ENCODE data around the gene SMCP. TPM values are rescaled to one million over a fixed set of nuclear protein-coding genes. Genes with fewer than 3 reads are reported as not detected.

Gene SMCP
- total RNA-seq, 1 experiment from 2014 or later = not detected

DNA sequence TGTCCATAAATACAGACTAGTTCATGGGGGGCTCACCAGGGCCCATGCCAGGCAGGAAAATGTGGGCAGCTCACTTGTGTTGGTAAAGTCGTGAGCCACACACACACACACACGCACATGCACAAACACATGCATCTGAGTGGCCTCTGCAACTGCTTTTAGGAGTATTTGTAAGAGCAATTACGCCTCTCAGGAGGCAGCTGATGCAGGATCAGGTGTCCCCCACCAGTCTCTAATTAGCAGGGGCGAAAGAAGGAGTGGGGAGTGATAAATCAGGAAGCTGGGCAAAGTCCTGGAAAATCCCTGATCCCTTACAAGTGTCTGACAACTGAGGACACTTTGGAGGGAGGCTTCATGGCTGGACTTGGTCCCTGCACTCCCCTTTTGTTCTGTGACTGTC lies 24.5 kb downstream of the SMCP start:
- H3K36me3 ChIP-seq (ENCODE audit: control insufficient read depth, insufficient read depth, low read length) = no peaks in the 10 kb centered on the region
- H3K4me1 ChIP-seq = no peaks in the 10 kb centered on the region
- Mint-ChIP-seq H3K4me1 (ENCODE audit: low read depth, unreplicated experiment) (no peaks in the 10 kb centered on the region), H3K27me3 (ENCODE audit: insufficient read depth, unreplicated experiment) (peaks cover 31% of the 10 kb centered on the region), H3K27ac (ENCODE audit: unreplicated experiment) (no peak overlapping the region), H3K36me3 (ENCODE audit: insufficient read depth, unreplicated experiment) (no peaks in the 10 kb centered on the region), H3K4me3 (ENCODE audit: unreplicated experiment) (no peak overlapping the region), H3K9me3 (ENCODE audit: unreplicated experiment) (no peaks in the 10 kb centered on the region)
- POLR2A ChIA-PET = no interaction called here
- TF ChIP-seq, protein P1, sequence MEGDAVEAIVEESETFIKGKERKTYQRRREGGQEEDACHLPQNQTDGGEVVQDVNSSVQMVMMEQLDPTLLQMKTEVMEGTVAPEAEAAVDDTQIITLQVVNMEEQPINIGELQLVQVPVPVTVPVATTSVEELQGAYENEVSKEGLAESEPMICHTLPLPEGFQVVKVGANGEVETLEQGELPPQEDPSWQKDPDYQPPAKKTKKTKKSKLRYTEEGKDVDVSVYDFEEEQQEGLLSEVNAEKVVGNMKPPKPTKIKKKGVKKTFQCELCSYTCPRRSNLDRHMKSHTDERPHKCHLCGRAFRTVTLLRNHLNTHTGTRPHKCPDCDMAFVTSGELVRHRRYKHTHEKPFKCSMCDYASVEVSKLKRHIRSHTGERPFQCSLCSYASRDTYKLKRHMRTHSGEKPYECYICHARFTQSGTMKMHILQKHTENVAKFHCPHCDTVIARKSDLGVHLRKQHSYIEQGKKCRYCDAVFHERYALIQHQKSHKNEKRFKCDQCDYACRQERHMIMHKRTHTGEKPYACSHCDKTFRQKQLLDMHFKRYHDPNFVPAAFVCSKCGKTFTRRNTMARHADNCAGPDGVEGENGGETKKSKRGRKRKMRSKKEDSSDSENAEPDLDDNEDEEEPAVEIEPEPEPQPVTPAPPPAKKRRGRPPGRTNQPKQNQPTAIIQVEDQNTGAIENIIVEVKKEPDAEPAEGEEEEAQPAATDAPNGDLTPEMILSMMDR (IDR thresholded peaks at IDR 0.05; ENCODE audit: insufficient read depth in 1 of 2, low read depth in 1 of 2, low read length in 1 of 2, severe bottlenecking in 1 of 2, unreplicated experiment in 1 of 2) = no peak
- peaks cover 2% of the 10 kb centered on the region for H3K27me3 ChIP-seq (replicated peaks; ENCODE audit: control insufficient read depth, insufficient read depth, low read length)
- no peak for DNase-seq
- no peak overlapping the region for H3K4me3 ChIP-seq (ENCODE audit: low read depth, low read length)
- no TSS peak for BruUV-seq (replicated peaks)
- CTCF ChIA-PET = no interaction called here
- no peaks in the 10 kb centered on the region for H3K9me3 ChIP-seq
- intact Hi-C loops (cut with micrococcal nuclease; ENCODE audit: unreplicated experiment) = no loop called here

DNA sequence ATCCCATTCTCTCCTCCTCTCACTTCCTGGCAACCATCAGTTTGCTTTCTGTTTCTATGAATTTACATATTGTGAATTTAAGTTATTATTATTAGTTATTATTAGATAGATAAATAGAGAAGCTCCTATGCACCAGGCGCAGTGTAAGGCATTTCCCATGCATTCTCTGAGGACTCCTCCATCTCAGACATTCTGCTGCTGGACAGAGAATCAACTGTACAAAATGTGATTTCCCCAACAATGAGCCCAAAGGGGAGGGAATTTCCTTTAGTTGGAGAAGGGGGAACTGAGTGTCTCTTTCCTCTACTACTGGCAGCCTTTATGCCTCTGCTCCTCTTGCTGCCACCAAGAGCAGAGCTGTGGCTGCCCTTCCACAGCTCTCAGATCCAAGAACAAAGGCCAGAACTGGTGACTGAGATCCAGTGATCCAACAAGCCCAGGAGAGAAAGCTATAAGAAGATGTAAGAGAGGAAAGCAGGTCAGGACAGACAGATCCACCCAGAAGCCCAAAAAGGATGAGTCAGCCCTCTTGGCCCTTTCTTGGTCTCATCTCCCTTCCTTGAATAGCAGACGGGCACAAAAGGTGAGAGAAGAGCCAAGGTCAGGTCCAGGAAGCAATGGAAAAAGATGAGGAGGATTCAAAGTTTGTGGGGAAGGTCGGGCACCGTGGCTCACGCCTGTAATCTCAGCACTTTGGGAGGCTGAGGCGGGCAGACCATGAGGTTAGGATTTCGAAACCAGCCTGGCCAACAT lies 26.7 kb downstream of the SMCP start:
- Histone ChIP-seq H3K9me3 (no peaks in the 10 kb centered on the region), H3K27me3 (replicated peaks; ENCODE audit: control insufficient read depth, insufficient read depth, low read length) (peaks cover 2% of the 10 kb centered on the region), H3K4me3 (ENCODE audit: low read depth, low read length) (no peak overlapping the region), H3K4me1 (no peaks in the 10 kb centered on the region), H3K36me3 (ENCODE audit: control insufficient read depth, insufficient read depth, low read length) (no peaks in the 10 kb centered on the region)
- no TSS peak for BruUV-seq (replicated peaks)
- no peak for DNase-seq
- TF ChIP-seq, protein P1 (IDR thresholded peaks at IDR 0.05; ENCODE audit: insufficient read depth in 1 of 2, low read depth in 1 of 2, low read length in 1 of 2, severe bottlenecking in 1 of 2, unreplicated experiment in 1 of 2) = no peak
- Mint-ChIP-seq H3K27me3 (ENCODE audit: insufficient read depth, unreplicated experiment) (peaks cover 27% of the 10 kb centered on the region), H3K4me3 (ENCODE audit: unreplicated experiment) (no peak overlapping the region), H3K4me1 (ENCODE audit: low read depth, unreplicated experiment) (no peaks in the 10 kb centered on the region), H3K9me3 (ENCODE audit: unreplicated experiment) (no peaks in the 10 kb centered on the region), H3K36me3 (ENCODE audit: insufficient read depth, unreplicated experiment) (no peaks in the 10 kb centered on the region), H3K27ac (ENCODE audit: unreplicated experiment) (no peak overlapping the region)
- intact Hi-C loops (cut with micrococcal nuclease; ENCODE audit: unreplicated experiment) = no loop called here
- ChIA-PET CTCF (no interaction called here), POLR2A (no interaction called here)

DNA sequence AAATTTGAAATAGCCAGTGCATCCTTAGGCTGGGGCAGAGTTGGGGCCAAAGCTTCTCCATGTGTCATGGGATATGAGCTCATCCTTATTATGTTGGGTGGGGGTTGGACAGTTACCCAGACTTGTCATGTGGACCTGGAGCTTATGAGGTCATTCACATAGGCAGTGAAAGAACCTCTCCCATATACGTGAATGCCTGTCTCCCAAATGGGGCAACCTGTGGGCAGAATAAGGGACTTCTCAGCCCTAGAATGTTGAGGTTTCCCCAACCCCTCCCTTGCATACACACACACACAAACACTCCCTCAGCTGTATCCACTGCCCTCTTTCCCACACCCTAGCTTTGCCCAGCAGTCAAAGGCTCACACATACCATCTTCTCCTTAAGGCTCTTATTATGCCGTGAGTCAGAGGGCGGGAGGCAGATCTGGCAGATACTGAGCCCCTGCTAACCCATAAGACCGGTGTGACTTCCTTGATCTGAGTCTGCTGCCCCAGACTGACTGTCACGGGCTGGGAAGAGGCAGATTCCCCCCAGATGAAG lies 28.0 kb downstream of the SMCP start:
- no peaks in the 10 kb centered on the region for H3K9me3 Mint-ChIP-seq (ENCODE audit: unreplicated experiment)
- H3K36me3 Mint-ChIP-seq (ENCODE audit: insufficient read depth, unreplicated experiment) = no peaks in the 10 kb centered on the region
- intact Hi-C loops (cut with micrococcal nuclease; ENCODE audit: unreplicated experiment) = no loop called here
- H3K27ac Mint-ChIP-seq (ENCODE audit: unreplicated experiment) = no peak overlapping the region
- H3K9me3 ChIP-seq = no peaks in the 10 kb centered on the region
- POLR2A ChIA-PET = no interaction called here
- H3K27me3 ChIP-seq (replicated peaks; ENCODE audit: control insufficient read depth, insufficient read depth, low read length) = peaks cover 2% of the 10 kb centered on the region
- no peak for DNase-seq
- H3K36me3 ChIP-seq (ENCODE audit: control insufficient read depth, insufficient read depth, low read length) = no peaks in the 10 kb centered on the region
- no peaks in the 10 kb centered on the region for H3K4me1 ChIP-seq
- no peaks in the 10 kb centered on the region for H3K4me1 Mint-ChIP-seq (ENCODE audit: low read depth, unreplicated experiment)
- H3K4me3 ChIP-seq (ENCODE audit: low read depth, low read length) = no peak overlapping the region
- no TSS peak for BruUV-seq (replicated peaks)
- peaks cover 22% of the 10 kb centered on the region for H3K27me3 Mint-ChIP-seq (ENCODE audit: insufficient read depth, unreplicated experiment)
- TF ChIP-seq, protein P1 (IDR thresholded peaks at IDR 0.05; ENCODE audit: insufficient read depth in 1 of 2, low read depth in 1 of 2, low read length in 1 of 2, severe bottlenecking in 1 of 2, unreplicated experiment in 1 of 2) = no peak
- CTCF ChIA-PET = no interaction called here
- H3K4me3 Mint-ChIP-seq (ENCODE audit: unreplicated experiment) = no peak overlapping the region

Data from Caco-2 (cell line).